Vagina (tissue), 2 donors: ENCODE results near the gene DOCK11. TPM values are rescaled to one million over a fixed set of nuclear protein-coding genes. Genes with fewer than 3 reads are reported as not detected.

Source experiments
- DNase-seq, 2 donors: peaks; one replicate each; pipeline ENCODE4 v3.0.0-alpha.2; 2017; ENCODE audit errors: extremely low spot score in 2 of 2
- H3K27ac ChIP-seq: fragments of 200-600 bp; sonication (generic); one replicate; pipeline ENCODE4 v1.5.1; 2019
- H3K27me3 ChIP-seq: fragments of 200-600 bp; sonication (generic); one replicate; pipeline ENCODE4 v1.5.1; 2019
- H3K36me3 ChIP-seq, 2 donors: fragments of 200-600 bp; sonication (generic); one replicate each; pipeline ENCODE4 v1.5.1; 2017 to 2019
- H3K4me1 ChIP-seq: fragments of 200-600 bp; sonication (generic); one replicate; pipeline ENCODE4 v1.5.1; 2019
- H3K4me3 ChIP-seq, 2 donors: fragments of 200-600 bp; sonication (generic); 1 replicate in 1 of 2; 2 replicates in 1 of 2; pipeline ENCODE4 v1.5.1; 2016 to 2019
- H3K9me3 ChIP-seq: fragments of 200-600 bp; sonication (generic); one replicate; pipeline ENCODE4 v1.5.1; 2019
- POLR2A ChIP-seq, 2 donors: fragments of 450-650 bp; IDR thresholded peaks; one replicate each; pipeline ENCODE4 v1.6.1; 2017; ENCODE audit warnings: antibody characterized with exemption in 2 of 2, mild to moderate bottlenecking in 2 of 2, moderate library complexity in 2 of 2
- POLR2AphosphoS5 ChIP-seq, 2 donors: sonication (generic); formaldehyde crosslinking; IDR thresholded peaks; one replicate each; pipeline ENCODE4 v1.9.0; 2017; ENCODE audit warnings: antibody characterized with exemption in 2 of 2, mild to moderate bottlenecking in 2 of 2, low read depth in 1 of 2; ENCODE audit not compliant: insufficient read depth in 1 of 2
- intact Hi-C: fragments of 100-400 bp; cut with DNase I; formaldehyde crosslinking; loops from one replicate; pipeline ENCODE4 v1.15.1; 2023
- total RNA-seq: library from RNA; depleted of rRNA; stranded (reverse); fragments of >200 nt; gene quantifications from one replicate; pipeline ENCODE4 v1.2.3, GENCODE V29; 2016
- TF ChIP-seq, protein P1 (sequence below), 3 experiments: fragments of 450-650 bp in 2 of 3; fragments of 200-600 bp in 1 of 3; sonication (generic) in 1 of 3; IDR thresholded peaks; one replicate each; pipeline ENCODE4 v1.5.1; 2017 to 2019; ENCODE audit warnings: antibody characterized with exemption in 3 of 3, mild to moderate bottlenecking in 2 of 3, moderate library complexity in 2 of 3

The DOCK11 gene
- total RNA-seq, 1 donor from 2014 or later, result 20.6 TPM

DNA sequence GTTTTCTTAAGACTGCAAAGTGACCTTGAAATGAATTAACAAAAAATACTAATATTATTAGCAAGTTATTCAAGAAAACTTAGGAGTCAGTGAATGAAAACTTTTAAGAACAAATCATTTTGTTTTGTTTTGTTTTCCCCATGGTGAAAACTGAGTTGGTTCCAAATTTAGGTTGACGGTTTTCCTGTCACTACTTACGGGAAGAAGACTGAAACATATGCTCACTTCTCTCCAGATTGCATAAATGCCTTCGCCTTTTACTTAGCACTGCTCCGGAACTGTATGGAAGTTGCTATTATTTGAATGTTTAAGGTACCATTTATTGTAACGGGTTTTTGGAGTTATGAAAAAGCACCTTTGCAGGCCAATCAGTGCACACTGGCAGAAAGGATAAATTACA lies 42.8 kb downstream of the DOCK11 start:
- H3K4me1 ChIP-seq, result peaks cover 5% of the 10 kb centered on the region
- no peak overlapping the region for H3K27ac ChIP-seq
- TF ChIP-seq, protein P1, sequence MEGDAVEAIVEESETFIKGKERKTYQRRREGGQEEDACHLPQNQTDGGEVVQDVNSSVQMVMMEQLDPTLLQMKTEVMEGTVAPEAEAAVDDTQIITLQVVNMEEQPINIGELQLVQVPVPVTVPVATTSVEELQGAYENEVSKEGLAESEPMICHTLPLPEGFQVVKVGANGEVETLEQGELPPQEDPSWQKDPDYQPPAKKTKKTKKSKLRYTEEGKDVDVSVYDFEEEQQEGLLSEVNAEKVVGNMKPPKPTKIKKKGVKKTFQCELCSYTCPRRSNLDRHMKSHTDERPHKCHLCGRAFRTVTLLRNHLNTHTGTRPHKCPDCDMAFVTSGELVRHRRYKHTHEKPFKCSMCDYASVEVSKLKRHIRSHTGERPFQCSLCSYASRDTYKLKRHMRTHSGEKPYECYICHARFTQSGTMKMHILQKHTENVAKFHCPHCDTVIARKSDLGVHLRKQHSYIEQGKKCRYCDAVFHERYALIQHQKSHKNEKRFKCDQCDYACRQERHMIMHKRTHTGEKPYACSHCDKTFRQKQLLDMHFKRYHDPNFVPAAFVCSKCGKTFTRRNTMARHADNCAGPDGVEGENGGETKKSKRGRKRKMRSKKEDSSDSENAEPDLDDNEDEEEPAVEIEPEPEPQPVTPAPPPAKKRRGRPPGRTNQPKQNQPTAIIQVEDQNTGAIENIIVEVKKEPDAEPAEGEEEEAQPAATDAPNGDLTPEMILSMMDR (IDR thresholded peaks at IDR 0.05), result no peak
- TF ChIP-seq POLR2AphosphoS5 (IDR thresholded peaks at IDR 0.05; ENCODE audit: insufficient read depth in 1 of 2, low read depth in 1 of 2) (no peak), POLR2A (IDR thresholded peaks at IDR 0.05) (no peak)
- H3K9me3 ChIP-seq, result no peaks in the 10 kb centered on the region
- no peaks in the 10 kb centered on the region for H3K27me3 ChIP-seq
- no peak for DNase-seq
- intact Hi-C loops, result no loop called here
- no peaks in the 10 kb centered on the region for H3K36me3 ChIP-seq
- no peak overlapping the region for H3K4me3 ChIP-seq

DNA sequence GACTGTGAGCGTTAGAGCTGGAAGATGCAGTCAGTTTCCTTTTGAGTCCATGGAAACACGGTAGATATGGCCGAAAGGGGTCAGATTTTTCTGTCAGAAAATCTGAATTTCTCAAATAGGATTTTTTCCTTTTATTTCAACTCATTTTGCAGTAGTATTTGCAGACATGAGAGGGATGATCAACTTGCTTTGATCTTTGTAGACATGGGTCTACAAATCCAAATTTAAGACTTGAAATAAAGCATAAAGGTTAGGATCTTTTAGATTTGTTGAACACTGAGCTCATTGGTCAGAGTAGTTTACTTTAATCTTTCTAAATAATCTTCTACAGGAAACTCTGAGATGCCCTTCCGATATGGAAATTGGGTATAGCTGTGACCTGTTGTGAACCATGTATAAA lies 44.7 kb downstream of the DOCK11 start:
- DNase-seq, result no peak
- peaks cover 5% of the 10 kb centered on the region for H3K4me1 ChIP-seq
- no peak overlapping the region for H3K27ac ChIP-seq
- no peaks in the 10 kb centered on the region for H3K36me3 ChIP-seq
- H3K4me3 ChIP-seq, result no peak overlapping the region
- no peaks in the 10 kb centered on the region for H3K9me3 ChIP-seq
- H3K27me3 ChIP-seq, result no peaks in the 10 kb centered on the region
- intact Hi-C loops, result no loop called here
- TF ChIP-seq, protein P1 (IDR thresholded peaks at IDR 0.05), result no peak
- no peak for TF ChIP-seq POLR2AphosphoS5 (IDR thresholded peaks at IDR 0.05; ENCODE audit: insufficient read depth in 1 of 2, low read depth in 1 of 2)
- no peak for TF ChIP-seq POLR2A (IDR thresholded peaks at IDR 0.05)

DNA sequence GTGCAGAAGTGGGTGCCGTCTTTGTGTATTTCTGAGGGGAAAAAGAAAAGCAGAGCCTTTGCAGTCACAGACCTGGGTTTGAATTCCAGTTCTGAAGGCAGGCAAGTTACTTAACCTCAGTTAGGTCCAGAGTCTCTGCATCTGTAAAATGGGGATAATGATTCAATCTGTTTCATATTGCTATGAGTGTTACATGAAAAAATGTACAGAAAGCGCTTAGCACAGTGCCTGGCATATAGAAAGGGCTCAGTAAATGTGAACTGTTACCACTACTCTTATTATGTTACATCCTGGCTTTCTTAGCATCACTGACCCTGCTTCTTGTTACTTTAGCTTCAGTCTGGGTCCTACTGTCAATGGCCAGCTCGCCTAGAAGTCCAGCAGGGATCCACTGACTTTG lies 45.9 kb downstream of the DOCK11 start:
- intact Hi-C loops, result no loop called here
- no peak overlapping the region for H3K27ac ChIP-seq
- TF ChIP-seq, protein P1 (IDR thresholded peaks at IDR 0.05), result no peak
- TF ChIP-seq POLR2AphosphoS5 (IDR thresholded peaks at IDR 0.05; ENCODE audit: insufficient read depth in 1 of 2, low read depth in 1 of 2) (no peak), POLR2A (IDR thresholded peaks at IDR 0.05) (no peak)

DNA sequence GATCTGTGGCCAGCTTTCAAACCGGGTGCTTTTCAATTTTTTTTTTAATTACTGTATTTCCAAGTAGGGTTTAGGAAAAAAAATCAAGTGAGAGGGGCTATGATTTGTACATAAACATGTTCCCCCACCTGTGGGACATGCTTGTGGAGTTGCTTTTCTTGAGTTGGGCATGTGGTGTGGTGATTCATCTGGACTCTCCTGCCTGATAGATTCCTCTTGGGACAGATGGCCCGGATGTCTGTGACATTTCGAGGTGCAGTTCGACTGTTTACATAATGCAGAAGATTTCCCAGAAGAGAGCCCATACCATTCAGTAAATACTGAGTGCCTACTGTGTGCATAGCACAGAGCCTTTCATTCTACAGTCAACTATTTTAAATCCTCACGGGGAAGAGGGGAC lies 49.9 kb downstream of the DOCK11 start:
- no peak overlapping the region for H3K4me3 ChIP-seq
- no peaks in the 10 kb centered on the region for H3K4me1 ChIP-seq
- intact Hi-C loops, result no loop called here
- H3K27ac ChIP-seq, result no peak overlapping the region
- H3K27me3 ChIP-seq, result no peaks in the 10 kb centered on the region
- H3K9me3 ChIP-seq, result no peaks in the 10 kb centered on the region
- TF ChIP-seq POLR2A (IDR thresholded peaks at IDR 0.05), result no peak
- no peak for TF ChIP-seq POLR2AphosphoS5 (IDR thresholded peaks at IDR 0.05; ENCODE audit: insufficient read depth in 1 of 2, low read depth in 1 of 2)
- TF ChIP-seq, protein P1 (IDR thresholded peaks at IDR 0.05), result no peak
- H3K36me3 ChIP-seq, result no peaks in the 10 kb centered on the region
- DNase-seq, result no peak

More for the DNA sequence above, 45.9 kb downstream of the DOCK11 start:
- DNase-seq, result no peak
- Histone ChIP-seq H3K9me3 (no peaks in the 10 kb centered on the region), H3K4me1 (peaks cover 5% of the 10 kb centered on the region), H3K36me3 (no peaks in the 10 kb centered on the region), H3K27me3 (no peaks in the 10 kb centered on the region), H3K4me3 (no peak overlapping the region)

DNA sequence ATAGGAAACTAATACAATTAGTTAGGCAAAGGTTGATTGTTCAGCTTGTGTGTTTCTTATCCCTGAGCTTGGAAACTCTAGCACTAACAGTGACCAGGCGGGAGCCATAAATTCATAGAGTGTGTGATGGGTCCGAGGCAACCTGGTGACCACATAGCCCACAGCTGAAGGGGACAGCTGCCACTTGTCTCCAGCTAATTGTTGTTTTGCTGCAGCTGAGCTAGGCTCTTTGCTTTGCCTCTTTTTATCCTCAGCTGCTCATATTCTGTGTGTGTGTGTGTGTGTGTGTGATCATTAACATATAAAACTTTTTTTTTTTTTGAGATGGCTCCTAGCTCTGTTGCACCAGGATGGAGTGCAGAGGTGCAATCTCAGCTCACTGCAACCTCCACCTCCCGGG lies 53.2 kb downstream of the DOCK11 start:
- DNase-seq, result no peak
- no peaks in the 10 kb centered on the region for H3K27me3 ChIP-seq
- TF ChIP-seq POLR2A (IDR thresholded peaks at IDR 0.05) (no peak), POLR2AphosphoS5 (IDR thresholded peaks at IDR 0.05; ENCODE audit: insufficient read depth in 1 of 2, low read depth in 1 of 2) (no peak)
- TF ChIP-seq, protein P1 (IDR thresholded peaks at IDR 0.05), result no peak
- H3K4me3 ChIP-seq, result no peak overlapping the region
- H3K36me3 ChIP-seq, result no peaks in the 10 kb centered on the region
- no peak overlapping the region for H3K27ac ChIP-seq
- H3K9me3 ChIP-seq, result no peaks in the 10 kb centered on the region
- H3K4me1 ChIP-seq, result no peaks in the 10 kb centered on the region
- intact Hi-C loops, result no loop called here
